Sigmoid colon (tissue), 3 donors: ENCODE measurements around the gene FAM120B.

Experiments
- CTCF ChIP-seq, 4 experiments: fragments of 450-650 bp in 3 of 4; fragments of 200-600 bp in 1 of 4; IDR thresholded peaks; one replicate each; pipeline ENCODE4 v1.5.1; 2016 to 2019; ENCODE audit warnings: antibody characterized with exemption in 4 of 4, mild to moderate bottlenecking in 3 of 4, moderate library complexity in 2 of 4
- POLR2A ChIP-seq, 2 donors: fragments of 450-650 bp; IDR thresholded peaks; one replicate each; pipeline ENCODE4 v1.6.1; 2016; ENCODE audit warnings: antibody characterized with exemption in 2 of 2, mild to moderate bottlenecking in 2 of 2, moderate library complexity in 2 of 2

- TF ChIP-seq POLR2A (IDR thresholded peaks at IDR 0.05) (no peak), CTCF (IDR thresholded peaks at IDR 0.05) (no peak)
Measured at GRCh38 chr6:170263410-170263809, 43.1 kb upstream of the FAM120B start.
